ENCODE measurements around the gene MME. TPM values are rescaled to one million over a fixed set of nuclear protein-coding genes. Genes with fewer than 3 reads are reported as not detected.

MME gene
- total RNA-seq, 1 donor from 2014 or later: 11.5 TPM

GRCh38 chr3:155149494-155149893, 69.4 kb downstream of the MME start:
- DNase-seq: no peak

GRCh38 chr3:155153242-155154186, 73.4 kb downstream of the MME start:
- DNase-seq: no peak

- DNase-seq: no peak
Measured at GRCh38 chr3:155154255-155154654, 74.1 kb downstream of the MME start.

GRCh38 chr3:155158346-155159037, 78.4 kb downstream of the MME start:
- peak; percentile 14 for DNase-seq

GRCh38 chr3:155159301-155159700, 79.2 kb downstream of the MME start:
- DNase-seq: no peak

- DNase-seq: no peak
Measured at GRCh38 chr3:155161640-155162292, 81.6 kb downstream of the MME start.

- no peak for DNase-seq
Measured at GRCh38 chr3:155164306-155164705, 84.2 kb downstream of the MME start.

- no peak for DNase-seq
Measured at GRCh38 chr3:155166441-155166840, 86.3 kb downstream of the MME start.

- DNase-seq: no peak
Measured at GRCh38 chr3:155169197-155169596, 89.1 kb downstream of the MME start.

GRCh38 chr3:155173771-155174170, 93.7 kb downstream of the MME start:
- DNase-seq: no peak

GRCh38 chr3:155178810-155179436, 98.8 kb downstream of the MME start:
- no peak for DNase-seq

- DNase-seq: no peak
Measured at GRCh38 chr3:155179437-155179827, 99.3 kb downstream of the MME start.

GRCh38 chr3:155179966-155180757, 100.0 kb downstream of the MME start:
- no peak for DNase-seq

GRCh38 chr3:155182467-155182866, 102.3 kb downstream of the MME start:
- DNase-seq: no peak

- no peak for DNase-seq
Measured at GRCh38 chr3:155184011-155184410, 103.9 kb downstream of the MME start.

- no peak for DNase-seq
Measured at GRCh38 chr3:155185631-155186071, 105.5 kb downstream of the MME start.

- DNase-seq: peak; percentile 18
Measured at GRCh38 chr3:155188031-155188430, 107.9 kb downstream of the MME start.

GRCh38 chr3:155189478-155189877, 109.4 kb downstream of the MME start:
- DNase-seq: no peak

GRCh38 chr3:155190691-155191090, 110.6 kb downstream of the MME start:
- DNase-seq: no peak

GRCh38 chr3:155192957-155193746, 113.0 kb downstream of the MME start:
- no peak for DNase-seq

- no peak for DNase-seq
Measured at GRCh38 chr3:155193868-155194267, 113.7 kb downstream of the MME start.

All from tongue (tissue), 2 donors.